H1 (cell line): ENCODE results near the gene ATG2B. TPM values are rescaled to one million over a fixed set of nuclear protein-coding genes. Genes with fewer than 3 reads are reported as not detected.

Source experiments
- CTCF ChIA-PET: fragments of 300-600 bp; sonication (Branson Sonifier 250); formaldehyde crosslinking; loops from one replicate; lab custom pipeline; 2021; ENCODE audit not compliant: partially characterized antibody; lab: Charles Lee
- POLR2A ChIA-PET: fragments of 300-600 bp; sonication (Branson Sonifier 250); formaldehyde crosslinking; loops from one replicate; lab custom pipeline; 2021; ENCODE audit warnings: inconsistent platforms; ENCODE audit not compliant: partially characterized antibody; lab: Charles Lee
- DNase-seq, 2 experiments: peaks; one replicate each; pipeline versions ENCODE4 v3.0.0 to v3.0.0-alpha.2; 2010 to 2022; ENCODE audit warnings: low spot score in 2 of 2, low read depth in 1 of 2, mixed read lengths in 1 of 2
- FAIRE-seq: peaks from 2 replicates; lab custom pipeline; 2011; peaks lifted over from hg19 to GRCh38; lab: Jason Lieb, UNC
- H2AFZ ChIP-seq: 2 replicates; pipeline ENCODE4 v1.8.1; 2012; ENCODE audit warnings: low read length, inconsistent platforms
- H2AK5ac ChIP-seq: 2 replicates; pipeline ENCODE4 v1.6.1; 2013; ENCODE audit warnings: low read depth, low read length
- H2BK120ac ChIP-seq: replicated peaks from 2 replicates; pipeline ENCODE3; 2013; ENCODE audit warnings: low read depth, low read length, inconsistent platforms
- H2BK12ac ChIP-seq: 2 replicates; pipeline ENCODE4 v1.6.1; 2013; ENCODE audit warnings: low read depth, low read length
- H2BK15ac ChIP-seq: 2 replicates; pipeline ENCODE4 v1.6.1; 2013; ENCODE audit warnings: low read length
- H2BK20ac ChIP-seq: 2 replicates; pipeline ENCODE4 v1.6.1; 2013; ENCODE audit warnings: low read length
- H2BK5ac ChIP-seq: 2 replicates; pipeline ENCODE4 v1.6.1; 2013; ENCODE audit warnings: low read depth, low read length
- H3K14ac ChIP-seq: 2 replicates; pipeline ENCODE4 v1.6.1; 2013; ENCODE audit warnings: inconsistent platforms; ENCODE audit not compliant: insufficient read length
- H3K18ac ChIP-seq: 2 replicates; pipeline ENCODE4 v1.6.1; 2013; ENCODE audit warnings: low read length; ENCODE audit errors: extremely low read depth
- H3K23ac ChIP-seq: 2 replicates; pipeline ENCODE4 v1.6.1; 2013; ENCODE audit warnings: inconsistent platforms; ENCODE audit not compliant: insufficient read length
- H3K23me2 ChIP-seq: 2 replicates; pipeline ENCODE4 v1.6.1; 2013; ENCODE audit warnings: low read depth, low read length
- H3K27ac ChIP-seq: 2 replicates; pipeline ENCODE4 v1.6.1; 2011; ENCODE audit warnings: low read depth, low read length, inconsistent platforms
- H3K27me3 ChIP-seq, 4 experiments: replicated peaks in 1 of 4; 1 replicate in 1 of 4; 2 replicates in 3 of 4; pipeline versions ENCODE4 v1.6.1 to v1.8.1; 2011 to 2013; ENCODE audit warnings: low read length in 3 of 4, mild to moderate bottlenecking in 3 of 4, inconsistent platforms in 2 of 4, mixed read lengths in 2 of 4, moderate library complexity in 1 of 4; ENCODE audit not compliant: control insufficient read depth in 3 of 4, insufficient read depth in 3 of 4; ENCODE audit errors: extremely low read depth in 1 of 4
- H3K36me3 ChIP-seq, 4 experiments: 2 replicates each; pipeline versions ENCODE4 v1.6.1 to v1.8.1; 2011 to 2013; ENCODE audit warnings: mild to moderate bottlenecking in 4 of 4, low read length in 3 of 4, moderate library complexity in 2 of 4, control low read depth in 1 of 4, inconsistent platforms in 1 of 4; ENCODE audit not compliant: insufficient read depth in 4 of 4, control insufficient read depth in 2 of 4
- H3K4ac ChIP-seq: replicated peaks from 2 replicates; pipeline ENCODE3; 2013; ENCODE audit warnings: low read length, low read depth, mixed read lengths, inconsistent platforms; ENCODE audit not compliant: insufficient read length
- H3K4me1 ChIP-seq, 4 experiments: replicated peaks in 1 of 4; 1 replicate in 1 of 4; 2 replicates in 3 of 4; pipeline versions ENCODE4 v1.6.1 to v1.8.1; 2011 to 2013; ENCODE audit warnings: low read length in 3 of 4, inconsistent platforms in 2 of 4, mixed read lengths in 1 of 4; ENCODE audit not compliant: insufficient read depth in 4 of 4, control insufficient read depth in 3 of 4
- H3K4me2 ChIP-seq, 2 experiments: 2 replicates each; pipeline versions ENCODE4 v1.6.1 to v1.8.1; 2011 to 2013; ENCODE audit warnings: low read depth in 2 of 2, low read length in 2 of 2, control low read depth in 1 of 2, inconsistent platforms in 1 of 2, mild to moderate bottlenecking in 1 of 2; ENCODE audit not compliant: insufficient read depth in 1 of 2
- H3K4me3 ChIP-seq, 4 experiments: fragments of 200-600, 300-600 bp in 1 of 4; sonication (generic), shearing (Covaris generic), sonication (Bioruptor Twin) in 1 of 4; 2 replicates each; pipeline versions ENCODE4 v1.5.1 to v1.8.1; 2011 to 2016; ENCODE audit warnings: low read length in 4 of 4, low read depth in 3 of 4, control low read depth in 2 of 4, inconsistent platforms in 2 of 4, mild to moderate bottlenecking in 2 of 4, mixed read lengths in 1 of 4, moderate library complexity in 1 of 4; ENCODE audit not compliant: insufficient read depth in 2 of 4; ENCODE audit errors: extremely low read depth in 1 of 4
- H3K56ac ChIP-seq: replicated peaks from 2 replicates; pipeline ENCODE3; 2013; ENCODE audit warnings: low read depth, mild to moderate bottlenecking, mixed read lengths, low read length, inconsistent platforms; ENCODE audit not compliant: insufficient read length
- H3K79me1 ChIP-seq: 2 replicates; pipeline ENCODE4 v1.6.1; 2013; ENCODE audit warnings: low read depth, low read length, control low read depth
- H3K79me2 ChIP-seq, 2 experiments: 2 replicates each; pipeline versions ENCODE4 v1.6.1 to v1.8.1; 2012 to 2013; ENCODE audit warnings: low read length in 2 of 2, mild to moderate bottlenecking in 2 of 2, inconsistent platforms in 1 of 2; ENCODE audit not compliant: insufficient read depth in 2 of 2, control insufficient read depth in 1 of 2
- H3K9ac ChIP-seq, 4 experiments: replicated peaks in 1 of 4; 1 replicate in 1 of 4; 2 replicates in 3 of 4; pipeline versions ENCODE4 v1.6.1 to v1.8.1; 2011 to 2013; ENCODE audit warnings: low read depth in 3 of 4, low read length in 3 of 4, control low read depth in 2 of 4, mild to moderate bottlenecking in 2 of 4, moderate library complexity in 2 of 4, inconsistent platforms in 1 of 4; ENCODE audit errors: extremely low read depth in 1 of 4
- H3K9me3 ChIP-seq, 2 experiments: 2 replicates each; pipeline versions ENCODE4 v1.6.1 to v1.8.1; 2012 to 2013; ENCODE audit warnings: mild to moderate bottlenecking in 2 of 2, moderate library complexity in 2 of 2, control low read depth in 1 of 2, inconsistent platforms in 1 of 2, low read depth in 1 of 2, low read length in 1 of 2, mixed read lengths in 1 of 2; ENCODE audit not compliant: insufficient read depth in 2 of 2
- H4K20me1 ChIP-seq, 2 experiments: replicated peaks in 1 of 2; 2 replicates each; pipeline versions ENCODE3 to v1.8.1; 2011 to 2013; ENCODE audit warnings: inconsistent platforms in 2 of 2, low read length in 2 of 2, mild to moderate bottlenecking in 1 of 2; ENCODE audit not compliant: insufficient read depth in 2 of 2, control insufficient read depth in 1 of 2
- H4K5ac ChIP-seq: 2 replicates; pipeline ENCODE4 v1.6.1; 2013; ENCODE audit warnings: low read length, low read depth, mixed read lengths, inconsistent platforms; ENCODE audit not compliant: insufficient read length
- H4K8ac ChIP-seq: 2 replicates; pipeline ENCODE4 v1.8.0; 2013; ENCODE audit warnings: mild to moderate bottlenecking, moderate library complexity, low read length, inconsistent platforms; ENCODE audit not compliant: insufficient read depth; ENCODE audit errors: extremely low read depth
- H4K91ac ChIP-seq: replicated peaks from 2 replicates; pipeline ENCODE3; 2013; ENCODE audit warnings: low read length, mixed read lengths, inconsistent platforms; ENCODE audit not compliant: insufficient read length
- ASH2L ChIP-seq: fragments of 200-600, 300-600 bp; sonication (generic); IDR thresholded peaks from one replicate; pipeline ENCODE4 v1.7.1; 2017; ENCODE audit warnings: low read length
- BCL11A ChIP-seq, 2 experiments: IDR thresholded peaks; one replicate each; pipeline ENCODE4 v1.6.1; 2011; ENCODE audit warnings: low read depth in 2 of 2, low read length in 2 of 2, mild to moderate bottlenecking in 2 of 2
- HDAC2 ChIP-seq, 2 experiments: fragments of 300-600 bp in 1 of 2; sonication (generic) in 1 of 2; IDR thresholded peaks; 2 replicates each; pipeline ENCODE4 v1.6.1; 2011 to 2012; ENCODE audit warnings: low read depth in 2 of 2, low read length in 2 of 2, mild to moderate bottlenecking in 2 of 2, moderate library complexity in 2 of 2, borderline replicate concordance in 1 of 2, inconsistent platforms in 1 of 2
- RFX5 ChIP-seq: IDR thresholded peaks from 2 replicates; pipeline ENCODE4 v1.6.1; 2011; ENCODE audit warnings: low read depth, low read length, improper control_type of control experiment, borderline replicate concordance
- RXRA ChIP-seq: IDR thresholded peaks from 2 replicates; pipeline ENCODE4 v1.6.1; 2011; ENCODE audit warnings: low read depth, mild to moderate bottlenecking, low read length, moderate library complexity; ENCODE audit not compliant: insufficient read depth
- SIX5 ChIP-seq: IDR thresholded peaks from 2 replicates; pipeline ENCODE4 v1.6.1; 2011; ENCODE audit warnings: mild to moderate bottlenecking, low read depth, low read length
- SRF ChIP-seq: IDR thresholded peaks from 2 replicates; pipeline ENCODE4 v1.6.1; 2011; ENCODE audit warnings: mild to moderate bottlenecking, low read depth, low read length, moderate library complexity
- TAF1 ChIP-seq: IDR thresholded peaks from 2 replicates; pipeline ENCODE4 v1.6.1; 2011; ENCODE audit warnings: mild to moderate bottlenecking, low read depth, low read length
- TAF7 ChIP-seq: optimal IDR thresholded peaks from 2 replicates; pipeline ENCODE3; 2011; ENCODE audit warnings: low read depth, mild to moderate bottlenecking, inconsistent platforms, low read length, moderate library complexity, borderline replicate concordance
- WGBS, 2 experiments: shearing (Covaris generic) in 1 of 2; methylation state at CpG; one replicate each; pipeline versions ENCODE4 v1.1.6 to v1.1.7; 2013 to 2015; ENCODE audit warnings: low lambda C conversion rate in 2 of 2, mixed read lengths in 2 of 2, inconsistent platforms in 1 of 2, low coverage in 1 of 2, missing lambda C conversion rate in 1 of 2; ENCODE audit not compliant: insufficient replicate concordance in 2 of 2, insufficient coverage in 1 of 2, insufficient read length in 1 of 2; ENCODE audit errors: extremely low coverage in 1 of 2, missing lambda C conversion rate in 1 of 2; 5-methylcytosine and 5-hydroxymethylcytosine counted together
- polyA plus RNA-seq, 7 experiments: library from polyadenylated mRNA; depleted of rRNA in 3 of 7; stranded (reverse) in 5 of 7; unstranded in 2 of 7; fragments of >200 nt in 5 of 7; fragments of 200-250 nt in 2 of 7; gene quantifications; 1 replicate in 5 of 7; 2 replicates in 1 of 7; 4 replicates in 1 of 7; pipeline versions ENCODE4 v1.2.1 to v1.2.3, GENCODE V29; 2011 to 2013; ENCODE audit warnings: missing spikeins in 2 of 7, mixed read lengths in 2 of 7
- total RNA-seq: library from RNA; stranded (reverse); fragmentation: NEBNext Ultra II Directional; extraction: Animal tissue kit (Norgen Biotek cat#: 25700); gene quantifications from 2 replicates; pipeline ENCODE4 v1.2.1, GENCODE V29; 2021

ATG2B gene
- total and polyA plus RNA-seq, 2 of the 8 experiments (the other 6 are each of a cell fraction or from before 2014, with no cell fraction given): 4.6 to 14.4 TPM

DNA sequence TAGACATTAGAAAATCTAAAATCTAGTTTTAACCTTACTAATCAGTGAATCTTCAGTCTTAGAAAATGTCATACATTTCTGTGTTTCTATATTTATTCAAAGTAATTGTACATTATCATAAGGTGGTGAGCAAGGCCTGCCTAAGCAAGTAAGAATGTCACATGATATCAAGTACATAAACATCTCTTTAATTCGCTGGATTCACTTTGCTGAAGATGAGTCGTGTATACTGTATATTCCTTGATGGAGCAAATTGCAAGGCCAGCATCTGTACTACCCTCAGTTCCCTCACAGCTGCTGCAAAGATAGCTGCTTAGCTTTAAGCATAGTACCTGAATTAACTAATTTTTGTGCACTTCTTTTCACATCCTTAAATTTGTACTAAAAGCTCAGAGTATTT lies 20.3 kb upstream of the ATG2B start:
- H3K27ac ChIP-seq: no peak overlapping the region
- H3K18ac ChIP-seq: no peak overlapping the region
- DNase-seq (no peak), FAIRE-seq (no peak)
- no peak overlapping the region for H2BK15ac ChIP-seq
- no peak overlapping the region for H2AK5ac ChIP-seq
- H3K14ac ChIP-seq: no peak overlapping the region
- H3K4me2 ChIP-seq: no peak overlapping the region
- H2BK5ac ChIP-seq: no peak overlapping the region
- no peak overlapping the region for H2BK120ac ChIP-seq
- H3K9me3 ChIP-seq: no peaks in the 10 kb centered on the region
- no peaks in the 10 kb centered on the region for H3K23me2 ChIP-seq
- ChIA-PET CTCF (interaction anchor here (0.9 kb wide), 1 partner anchor 8 kb away, joined by 3 read pairs; the partner anchor contains the start of gene AK7), POLR2A (interaction anchor here (1.2 kb wide), 1 partner anchor 12 kb away, joined by 3 read pairs; no protein-coding TSS in a partner anchor)
- H2BK20ac ChIP-seq: no peak overlapping the region
- H3K56ac ChIP-seq: no peak overlapping the region
- H4K5ac ChIP-seq: no peak overlapping the region
- no peak overlapping the region for H3K9ac ChIP-seq
- no peak overlapping the region for H3K4ac ChIP-seq
- H2BK12ac ChIP-seq: no peak overlapping the region
- no peaks in the 10 kb centered on the region for H4K20me1 ChIP-seq
- no peak overlapping the region for H2AFZ ChIP-seq
- no peak overlapping the region for H3K23ac ChIP-seq
- H4K91ac ChIP-seq: no peak overlapping the region
- no peak overlapping the region for H3K4me3 ChIP-seq
- no peak overlapping the region for H4K8ac ChIP-seq
- H3K79me1 ChIP-seq: no peaks in the 10 kb centered on the region
- 84% methylated on average over 2 of the region's 2 CpGs; no CpG with 5 or more reads in 1 of the 2 experiments for WGBS, 2 experiments
- TF ChIP-seq TAF7 (no peak), SRF (no peak), RXRA (no peak), RFX5 (no peak), HDAC2 (IDR thresholded peaks at IDR 0.05; ENCODE audit: borderline replicate concordance in 1 of 2, low read depth in 2 of 2, low read length in 2 of 2) (no peak), BCL11A (IDR thresholded peaks at IDR 0.05; ENCODE audit: low read depth in 2 of 2, low read length in 2 of 2) (no peak), SIX5 (no peak), TAF1 (no peak), ASH2L (no peak)
- H3K4me1 ChIP-seq: no peaks in the 10 kb centered on the region; a peak in 1 of 7 replicates
- no peaks in the 10 kb centered on the region for H3K79me2 ChIP-seq
- peaks cover 0 to 42% (median 14%) of the 10 kb centered on the region in 4 experiments; a peak in 5 of 8 replicates for H3K36me3 ChIP-seq
- no peaks in the 10 kb centered on the region for H3K27me3 ChIP-seq
